ENCODE data around the gene COG4.

The COG4 gene

GRCh38 chr16:70430667-70431536 lies 92.5 kb downstream of the COG4 start:
- peak in 2 of 4 experiments; percentile 6 to 36 for DNase-seq
